Measurements from ENCODE around the gene OLFML1.
A peak's percentile ranks its signal among the peaks of the same experiment; 100 is the strongest.

The OLFML1 gene

DNA sequence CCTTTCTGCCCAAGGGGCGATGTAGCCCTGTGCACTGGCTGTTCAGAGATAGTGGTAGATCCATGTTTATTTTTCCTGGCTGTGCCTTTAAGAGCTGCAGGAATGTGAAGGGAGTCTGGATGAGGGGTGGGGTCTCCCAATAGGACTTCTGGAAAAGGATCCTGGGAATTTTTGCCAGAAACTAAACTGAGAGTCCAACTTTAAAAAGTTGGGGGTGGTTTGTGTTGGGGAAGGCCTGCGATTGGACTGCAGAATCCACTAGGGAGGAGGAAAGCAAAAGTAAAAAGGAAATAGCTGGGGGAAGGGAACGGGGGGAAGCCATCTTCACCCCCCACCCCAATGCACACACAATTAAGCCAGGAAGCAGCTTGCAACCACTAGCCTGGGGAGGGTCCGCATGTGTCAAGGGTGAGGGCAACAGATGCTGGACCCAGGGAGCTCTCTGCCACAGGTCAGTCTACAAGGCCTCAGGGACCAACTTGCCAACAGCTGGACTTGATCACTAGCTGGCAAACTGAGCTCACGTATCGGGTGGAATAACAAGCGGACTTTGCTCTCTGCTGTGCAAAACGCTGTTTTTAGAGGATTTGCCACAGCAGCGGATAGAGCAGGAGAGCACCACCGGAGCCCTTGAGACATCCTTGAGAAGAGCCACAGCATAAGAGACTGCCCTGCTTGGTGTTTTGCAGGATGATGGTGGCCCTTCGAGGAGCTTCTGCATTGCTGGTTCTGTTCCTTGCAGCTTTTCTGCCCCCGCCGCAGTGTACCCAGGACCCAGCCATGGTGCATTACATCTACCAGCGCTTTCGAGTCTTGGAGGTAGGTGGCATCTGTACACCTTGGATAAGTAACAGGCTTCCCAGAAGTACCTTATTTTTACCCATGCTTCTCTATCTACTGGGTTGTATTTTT, at the start of gene OLFML1:
OLFML1 (plus strand) TSS at position 321 of the 912 bp plus-strand sequence; CDS start at position 691, 370 bp downstream.
- DNase-seq = no peak

DNA sequence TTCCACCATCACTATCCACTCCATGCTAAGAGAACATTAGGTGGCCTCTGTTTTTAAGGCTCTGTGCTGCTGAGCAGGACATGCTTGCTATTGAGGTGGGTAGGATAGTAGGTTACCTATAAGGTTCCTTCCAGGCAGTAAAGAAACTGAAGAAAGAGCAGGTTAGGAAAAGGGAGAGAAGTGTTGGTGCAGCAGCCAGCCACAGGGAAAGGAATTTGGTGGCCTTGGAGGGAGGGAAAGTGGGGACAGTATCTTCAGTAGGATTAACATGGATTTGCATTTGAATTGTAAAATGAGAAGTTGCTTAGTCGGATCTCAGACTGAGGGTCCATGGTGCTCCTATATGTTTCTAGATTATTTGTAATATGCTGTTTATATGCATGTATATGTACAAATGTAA, 49.2 kb upstream of the OLFML1 start:
- no peak for DNase-seq

DNA sequence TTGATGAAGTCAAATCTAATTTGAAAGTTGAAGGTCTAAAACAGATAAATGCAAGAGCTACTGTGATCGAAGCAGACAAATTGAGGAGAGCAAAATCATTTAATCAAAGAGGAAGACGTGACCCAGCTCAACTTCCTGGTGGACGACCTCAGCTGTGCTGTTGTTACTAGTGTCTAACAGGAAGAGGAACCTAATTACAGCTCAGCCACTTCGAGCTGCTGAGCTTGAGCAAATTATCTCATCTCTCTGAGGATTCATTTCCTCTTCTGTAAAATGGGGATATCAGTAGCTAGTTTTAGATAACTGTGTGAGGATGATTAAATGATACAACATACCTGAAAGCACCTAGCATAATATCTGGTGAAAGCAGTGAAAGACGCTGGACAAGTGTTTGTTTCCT, 48.6 kb upstream of the OLFML1 start:
- DNase-seq = no peak

DNA sequence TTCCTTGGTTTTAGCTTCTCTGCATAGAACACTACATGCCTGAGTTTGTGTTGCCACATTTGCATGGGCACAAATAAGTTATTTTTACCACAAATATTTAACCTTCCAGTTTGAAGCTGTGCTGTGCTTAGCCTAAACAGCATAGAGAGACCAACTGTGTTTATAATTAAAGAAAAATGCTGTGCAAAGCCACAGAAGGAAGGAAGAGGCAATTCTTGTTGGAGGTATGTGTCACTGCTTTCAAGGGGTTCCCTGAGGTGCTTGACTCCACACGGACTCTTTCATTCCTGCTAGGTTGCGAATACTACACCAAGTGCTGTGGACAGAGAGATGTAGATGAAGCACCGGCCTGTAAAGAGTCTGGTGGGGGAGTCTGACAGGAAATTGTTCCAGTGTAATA, 47.6 kb upstream of the OLFML1 start:
- no peak for DNase-seq

DNA sequence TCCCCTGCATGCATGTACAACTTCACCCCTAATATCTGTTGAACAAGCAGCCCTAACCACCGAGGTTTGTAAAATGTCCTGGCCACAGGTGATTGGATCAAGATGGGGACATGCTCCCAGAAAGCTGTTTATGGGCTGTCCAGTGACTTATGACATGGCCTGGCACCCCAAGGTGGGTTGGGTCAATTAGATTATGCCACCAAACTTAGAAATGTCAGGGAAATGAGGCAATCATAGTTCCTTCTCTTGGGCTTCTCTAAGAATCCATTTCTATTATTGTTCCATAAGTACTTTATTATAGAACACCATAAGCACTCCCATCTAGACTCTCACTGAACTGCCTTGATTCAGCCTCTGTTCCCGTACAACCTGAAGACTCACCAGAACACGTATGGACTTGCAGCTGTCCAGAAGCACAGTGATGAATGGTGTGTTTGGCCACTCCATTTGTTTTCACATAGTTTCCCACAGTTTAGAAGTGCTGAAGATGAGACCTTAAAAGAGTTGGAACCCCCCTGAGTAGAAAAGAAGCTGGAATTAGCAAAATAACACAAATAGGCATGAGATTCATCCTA, 45.5 kb upstream of the OLFML1 start:
- DNase-seq = no peak

DNA sequence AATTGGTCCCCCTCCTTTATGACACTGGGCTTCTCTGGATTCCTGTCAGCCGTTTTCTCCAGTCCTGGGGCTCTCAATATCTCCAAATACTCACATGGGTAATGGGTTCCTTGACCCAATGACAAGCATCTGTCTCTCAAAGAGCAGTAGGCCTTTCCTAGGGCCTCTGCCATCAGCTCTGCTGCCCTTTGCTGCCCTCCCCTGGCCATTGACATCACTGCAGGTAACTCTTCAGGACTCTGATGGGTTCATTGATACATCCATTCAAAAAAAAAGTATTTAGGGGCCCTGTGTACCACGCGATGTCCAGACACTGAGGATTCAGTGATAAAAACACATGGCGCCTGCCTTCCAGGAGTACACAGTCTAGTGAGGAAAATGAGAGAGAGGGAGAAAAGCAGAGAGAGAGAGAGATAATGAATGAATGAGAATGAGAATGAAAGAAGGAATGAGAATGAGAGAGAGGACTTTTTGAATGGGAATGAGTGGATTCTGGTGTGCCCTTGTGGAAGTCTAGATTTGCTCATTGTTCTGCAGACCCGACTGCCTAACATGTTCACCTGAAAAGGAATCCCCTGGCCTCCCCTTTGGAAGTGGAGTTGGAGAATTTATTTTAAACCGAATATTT, 42.6 kb upstream of the OLFML1 start:
- peak in 1 of 2 experiments; percentile 0 for DNase-seq

DNA sequence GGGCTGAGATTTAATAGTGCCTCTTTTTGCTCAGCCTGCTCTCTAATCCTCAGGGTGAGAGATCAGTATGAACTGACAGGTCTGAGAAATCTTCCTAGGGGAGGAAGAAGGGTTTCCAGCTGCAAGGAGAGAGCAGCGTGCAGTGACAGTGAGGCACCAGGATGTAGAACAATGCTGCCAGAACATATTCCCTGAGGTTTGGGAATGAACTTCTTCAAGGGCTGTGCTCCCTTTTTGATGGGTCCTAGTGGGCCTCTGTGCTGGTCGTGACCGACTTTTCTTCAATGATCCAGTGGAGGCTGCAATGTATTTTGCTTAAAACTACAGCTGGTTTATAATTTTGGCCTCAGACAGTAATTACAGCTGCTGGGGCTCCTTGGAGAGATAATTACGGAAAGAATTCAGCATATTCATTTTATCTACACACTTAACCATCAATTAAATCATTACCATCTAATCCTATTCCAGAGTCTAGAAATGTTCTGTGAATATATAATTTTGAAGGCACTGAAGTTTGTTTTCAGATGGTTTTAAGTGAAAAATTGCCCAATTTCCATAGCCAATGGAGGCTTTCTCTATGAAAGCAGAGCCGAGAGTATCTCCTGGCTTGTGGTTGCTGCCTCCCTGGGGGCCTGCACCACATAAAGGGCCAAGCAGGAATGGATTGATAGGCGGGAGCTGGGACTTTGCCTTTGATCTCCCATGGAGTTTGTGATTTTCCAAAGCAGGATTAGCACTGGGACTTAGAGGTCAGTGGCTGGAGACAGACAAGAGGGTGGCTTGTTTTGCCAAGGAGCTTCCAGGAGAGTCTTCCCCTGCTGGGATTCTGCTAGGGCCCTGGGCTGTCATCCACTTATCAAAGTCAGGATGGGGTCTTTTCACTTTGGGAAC, 41.0 kb upstream of the OLFML1 start:
- DNase-seq = no peak

DNA sequence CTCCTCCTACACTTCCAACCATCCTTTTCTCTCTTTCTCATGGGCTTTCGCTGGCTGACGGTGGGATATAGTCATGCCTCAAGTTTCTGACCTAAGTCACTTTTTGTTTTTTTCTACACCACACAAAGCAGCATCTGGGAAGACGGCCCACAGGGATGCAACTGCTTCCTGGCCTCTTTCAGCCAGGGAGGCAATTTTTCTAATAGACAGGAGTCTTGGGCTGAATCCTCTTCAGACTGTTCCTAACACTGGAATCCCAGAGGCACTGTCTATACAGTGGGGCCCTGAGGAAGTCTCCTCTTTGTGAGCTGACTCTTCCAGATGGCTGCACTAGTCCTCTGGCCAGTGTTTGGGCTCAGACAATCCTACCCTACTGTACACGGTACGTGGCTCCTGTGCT, 39.7 kb upstream of the OLFML1 start:
- no peak for DNase-seq

DNA sequence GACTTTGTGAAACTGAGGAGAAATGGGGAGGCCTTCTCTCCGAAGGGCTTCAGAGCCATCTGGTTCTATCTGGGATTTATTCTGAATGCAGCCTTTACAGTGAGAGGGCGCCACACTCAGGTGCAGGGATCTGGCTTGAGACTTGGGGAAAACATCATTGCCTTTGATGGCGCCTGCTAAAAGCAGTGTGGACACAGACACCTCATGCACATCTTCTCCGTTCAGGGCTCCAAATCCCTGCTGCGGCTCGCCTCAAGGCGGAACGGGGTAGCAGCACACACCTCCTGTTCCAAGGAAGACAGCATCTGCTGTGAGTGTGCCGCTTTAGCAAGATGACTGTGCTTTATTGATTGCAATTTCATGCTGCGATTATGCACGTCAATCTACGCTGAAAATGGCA, 37.1 kb upstream of the OLFML1 start:
- DNase-seq = no peak

DNA sequence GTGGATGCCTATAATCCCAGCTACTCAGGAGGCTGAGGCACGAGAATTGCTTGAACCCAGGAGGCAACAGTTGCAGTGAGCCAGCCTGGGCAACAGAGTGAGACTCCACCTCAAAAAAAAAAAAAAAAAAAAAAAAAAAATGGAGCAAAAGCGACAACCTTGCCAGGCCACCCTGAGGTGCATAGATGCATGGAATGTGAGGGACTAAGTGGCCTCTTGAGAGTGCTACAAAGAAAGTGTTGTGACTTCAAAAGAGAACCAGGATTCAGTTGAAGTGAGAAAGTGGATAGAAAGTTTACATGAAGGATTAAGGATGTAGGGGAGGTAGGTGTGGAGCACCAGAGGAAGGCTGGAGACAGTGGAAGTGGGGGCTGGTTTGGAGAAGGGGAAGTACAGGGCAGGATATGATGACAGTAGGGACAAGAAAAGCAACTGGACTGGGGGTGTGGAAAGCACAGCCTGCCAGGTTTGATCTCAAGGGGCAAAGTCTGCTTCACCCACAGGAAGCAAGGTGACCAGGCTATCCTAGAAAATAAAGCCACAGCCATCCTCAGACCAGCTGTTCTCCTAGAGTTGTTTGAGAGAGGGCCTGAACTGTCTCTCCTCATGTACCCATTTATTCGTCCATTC, 36.0 kb upstream of the OLFML1 start:
- no peak for DNase-seq

DNA sequence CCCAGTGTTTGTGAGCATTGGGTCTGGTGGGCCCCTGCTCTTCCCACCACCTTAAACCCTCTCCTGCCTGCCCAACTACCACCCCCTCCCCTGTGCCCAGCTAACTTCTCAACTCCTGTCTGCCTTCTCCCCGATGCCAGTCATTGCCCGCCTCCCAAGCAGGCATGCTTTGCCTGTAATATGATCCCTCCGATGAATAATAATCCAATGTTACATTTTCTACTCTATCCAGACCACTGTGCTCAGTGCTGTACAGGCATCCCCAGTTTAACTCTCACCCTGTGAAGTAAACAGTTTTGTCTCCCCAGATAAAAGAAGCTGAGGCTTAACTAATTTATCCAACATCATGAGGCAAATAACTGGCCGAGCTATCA, 35.5 kb upstream of the OLFML1 start:
- DNase-seq = no peak

DNA sequence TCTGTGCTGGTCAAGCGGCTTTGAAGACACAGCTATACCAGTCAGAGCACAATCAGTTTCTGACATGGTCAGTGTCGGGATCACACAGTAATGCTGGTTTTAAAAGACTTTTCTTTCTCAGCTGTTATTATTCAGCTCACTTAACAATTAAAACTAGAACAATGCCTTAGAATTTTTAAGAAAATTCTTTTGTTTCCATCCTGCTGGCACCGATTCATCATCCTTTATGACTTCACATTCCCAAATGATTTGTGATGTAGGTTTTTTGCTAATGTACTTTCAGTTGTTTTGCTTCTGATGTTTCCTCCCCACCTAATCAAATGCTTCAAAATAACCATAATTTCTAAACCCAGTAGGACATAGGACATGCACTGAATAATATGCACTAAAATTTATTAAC, 34.5 kb upstream of the OLFML1 start:
- no peak for DNase-seq

DNA sequence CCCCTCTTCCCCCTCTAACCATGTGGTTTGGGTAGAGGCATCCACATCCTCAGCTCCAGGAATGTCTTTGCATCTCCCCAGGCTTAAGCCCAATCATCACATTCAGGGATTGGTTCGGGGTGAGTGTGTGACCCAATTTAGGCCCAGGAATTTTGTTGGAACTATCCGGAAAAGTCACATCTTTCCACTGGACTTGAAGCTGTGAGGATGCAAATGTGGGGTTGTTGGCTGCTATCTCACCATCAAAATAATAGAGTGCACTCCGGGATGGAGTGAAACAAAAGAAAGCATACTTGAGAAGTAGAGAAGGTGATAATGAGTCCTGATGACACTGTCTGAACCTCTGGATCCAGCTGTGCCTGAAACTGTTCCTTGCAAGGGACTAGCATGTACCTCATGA, 33.8 kb upstream of the OLFML1 start:
- no peak for DNase-seq

DNA sequence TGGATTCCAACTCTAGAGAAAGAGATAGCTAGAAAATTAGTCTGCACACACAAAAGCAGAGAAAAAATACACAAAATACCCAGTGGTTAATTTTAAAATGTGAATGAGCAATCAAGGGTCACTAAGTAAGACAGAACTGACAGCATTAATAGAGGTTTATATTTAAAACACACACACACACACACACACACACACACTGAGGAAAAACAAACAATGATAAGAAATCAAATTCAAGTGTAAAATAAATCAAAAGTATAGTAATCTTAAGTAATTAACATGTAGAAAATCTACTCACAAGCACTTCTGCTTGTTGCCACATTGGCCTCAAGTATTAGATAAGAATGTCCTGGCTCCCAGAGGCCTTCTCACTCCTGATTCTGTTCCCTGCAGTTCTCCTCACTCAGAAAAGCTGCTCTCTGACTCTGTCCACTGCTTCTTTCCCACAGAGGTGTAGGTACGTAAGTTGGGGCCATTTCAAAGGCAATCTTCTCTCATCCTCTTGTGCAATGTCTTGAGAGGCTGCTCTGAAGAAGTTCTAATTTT, 33.3 kb upstream of the OLFML1 start:
- DNase-seq = no peak

DNA sequence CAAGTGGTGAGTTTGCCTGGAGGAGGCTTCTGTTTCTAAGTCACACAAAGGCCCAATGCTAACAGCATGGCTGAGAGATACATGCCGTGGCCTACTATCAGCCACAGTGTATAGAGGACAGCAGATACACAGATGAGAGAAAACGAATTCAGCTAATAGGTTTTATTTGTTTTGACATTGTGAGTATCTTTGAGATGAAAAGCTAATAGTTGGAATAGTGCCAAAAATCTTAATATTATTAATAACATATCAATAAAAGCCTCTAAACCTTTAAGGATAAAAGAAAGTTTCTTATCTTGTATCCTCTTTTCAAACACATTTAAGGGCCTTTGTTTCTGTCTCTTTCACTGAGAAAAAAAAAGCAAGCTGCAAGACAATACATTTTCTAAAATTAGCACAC, 30.5 kb upstream of the OLFML1 start:
- DNase-seq = no peak

DNA sequence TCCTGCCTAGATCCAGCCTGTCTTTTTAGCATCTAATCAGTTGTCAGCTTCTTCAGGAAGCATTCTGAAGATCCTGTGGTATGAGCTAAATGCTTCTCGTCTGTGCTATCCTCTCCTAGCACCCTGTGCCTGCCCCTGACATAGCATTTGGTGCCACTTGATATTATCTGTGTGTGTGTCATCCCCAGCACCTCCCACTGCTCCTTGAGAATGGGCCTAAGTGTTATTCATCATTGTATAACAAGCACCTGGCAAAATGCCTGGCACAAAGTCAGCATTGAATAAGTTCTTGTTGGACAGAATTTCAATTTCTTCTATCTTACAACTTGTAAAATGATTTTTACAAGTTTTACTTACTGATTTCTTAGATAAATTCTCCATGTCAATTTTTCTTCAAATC, 28.1 kb upstream of the OLFML1 start:
- no peak for DNase-seq

DNA sequence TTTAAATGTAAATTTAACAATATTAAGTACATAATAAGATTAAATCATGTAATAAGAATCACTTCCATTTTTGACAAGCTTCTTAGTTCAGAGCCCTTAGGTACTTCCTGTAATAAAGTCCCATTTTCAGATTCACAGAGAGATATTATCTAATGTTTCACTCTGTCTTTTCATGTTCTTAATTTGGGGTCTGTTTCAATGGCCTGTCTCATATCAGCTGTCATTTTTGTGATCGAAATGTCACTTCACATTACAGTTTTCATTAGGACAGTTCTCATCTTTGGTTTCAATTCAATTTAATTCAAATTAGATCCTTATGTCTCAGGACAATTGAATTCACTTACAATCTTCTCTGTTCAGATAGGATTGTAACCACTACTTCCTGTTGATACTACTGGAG, 22.6 kb upstream of the OLFML1 start:
- no peak for DNase-seq

DNA sequence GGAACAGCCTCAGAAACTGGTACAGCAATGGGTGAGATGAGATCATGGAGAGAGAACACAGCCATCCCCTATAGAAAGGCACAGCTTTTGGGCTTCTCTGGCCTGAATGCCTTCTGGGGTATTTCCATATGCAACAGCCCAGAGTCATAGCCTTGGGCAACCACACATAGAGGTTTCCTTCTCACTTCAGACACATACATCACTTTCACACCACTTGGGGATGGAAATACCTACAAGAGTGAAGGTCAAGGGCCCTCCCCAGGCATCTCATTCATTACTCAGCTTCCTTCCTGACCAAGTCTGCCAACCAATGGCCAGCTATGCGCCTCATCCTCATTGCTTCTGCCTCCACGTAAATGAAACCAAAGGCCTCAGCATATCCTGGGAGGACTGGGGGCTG, 17.7 kb upstream of the OLFML1 start:
- no peak for DNase-seq

DNA sequence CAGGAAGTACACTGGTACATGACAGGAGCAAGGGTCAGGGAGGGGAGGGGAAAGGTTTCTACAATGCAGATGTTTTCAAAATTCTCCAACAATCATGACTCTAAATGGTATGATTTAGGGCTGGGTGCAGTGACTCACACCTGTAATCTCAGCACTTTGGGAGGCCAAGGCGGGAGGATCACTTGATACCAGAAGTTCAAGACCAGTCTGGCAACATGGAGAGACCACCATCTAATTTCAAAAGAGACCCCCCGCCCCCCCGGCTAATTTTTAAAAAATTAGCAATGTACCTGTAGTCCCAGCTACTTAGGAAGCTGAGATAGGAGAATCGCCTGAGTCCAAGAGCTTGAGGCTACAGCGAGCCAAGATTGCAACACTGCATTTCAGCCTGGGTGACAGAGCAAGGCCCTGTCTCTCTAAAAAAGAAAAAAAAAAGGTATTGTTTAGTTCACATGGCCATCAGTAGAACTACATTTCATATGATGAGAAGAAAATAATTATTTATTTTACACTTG, 15.9 kb upstream of the OLFML1 start:
- no peak for DNase-seq

DNA sequence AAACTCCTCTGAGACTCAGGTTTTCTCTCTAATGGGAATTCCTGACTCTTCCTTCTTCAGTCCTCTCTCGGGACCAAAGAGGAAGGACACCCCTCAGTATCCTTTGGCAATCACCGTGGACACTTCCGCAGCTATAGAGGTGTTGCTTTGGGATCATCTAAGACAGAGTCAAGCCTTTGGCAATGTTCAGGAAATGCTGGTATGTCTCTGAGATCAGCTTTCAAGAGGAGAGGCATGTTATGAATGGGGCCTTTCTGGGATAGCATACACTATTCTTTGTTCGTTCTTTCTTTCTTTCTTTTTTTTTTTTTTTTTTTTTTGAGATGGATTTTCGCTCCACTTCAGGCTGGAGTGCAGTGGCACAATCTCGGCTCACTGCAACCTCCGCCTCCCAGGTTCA, 14.2 kb upstream of the OLFML1 start:
- DNase-seq = no peak

DNA sequence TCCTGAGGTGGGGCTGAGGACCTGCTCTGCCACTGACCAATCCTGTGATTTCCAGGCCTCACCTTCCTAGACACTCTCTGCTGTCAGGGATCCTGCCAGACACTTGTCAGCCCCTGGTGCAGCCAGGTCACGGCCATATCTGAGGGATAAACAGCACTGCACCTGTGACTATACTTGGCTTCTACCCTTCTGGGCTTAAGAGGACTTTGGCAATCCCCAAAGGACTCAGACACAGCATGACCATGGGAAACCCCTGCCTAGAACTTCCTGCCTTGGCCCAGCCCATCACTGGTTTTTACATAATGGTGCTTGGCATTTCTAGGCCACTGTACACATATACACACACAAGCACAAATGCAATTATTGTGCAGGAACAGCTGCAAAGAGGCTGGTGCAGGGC, 11.6 kb upstream of the OLFML1 start:
- no peak for DNase-seq

DNA sequence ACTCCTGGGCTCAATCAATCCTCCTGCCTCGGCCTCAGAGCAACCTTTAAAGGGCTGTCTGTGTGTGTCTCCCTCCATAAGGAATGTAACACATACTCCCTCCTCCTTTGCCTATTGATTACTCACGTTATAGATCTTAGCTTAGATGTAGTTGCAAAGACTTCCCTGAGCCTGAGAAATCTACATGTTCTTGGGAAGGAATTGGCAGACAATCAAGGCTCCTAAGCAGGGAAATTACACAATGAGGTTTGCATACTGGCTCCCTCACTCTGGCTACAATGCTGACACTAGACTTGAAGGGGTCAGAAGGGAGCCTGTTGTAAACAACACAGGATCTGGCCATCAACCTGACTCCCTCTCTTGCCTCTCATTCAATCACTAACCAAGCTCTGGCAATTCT, 5.2 kb upstream of the OLFML1 start:
- no peak for DNase-seq

Measured in SHP77 (cell line).